Cardiac septum (tissue), 1 donor: Measurements from ENCODE around the gene DMD. TPM values are rescaled to one million over a fixed set of nuclear protein-coding genes. Genes with fewer than 3 reads are reported as not detected.
"Not testable (repeated sequence)": the region's sequence is repeated elsewhere in the genome, so short reads cannot be mapped to it uniquely, and the experiment has no call there.

Experiments
- DNase-seq: peaks from one replicate; pipeline ENCODE4 v3.0.0-alpha.2; 2020; ENCODE audit warnings: low spot score
- intact Hi-C: fragments of 100-400 bp; cut with DNase I; formaldehyde crosslinking; loops from one replicate; pipeline ENCODE4 v1.14.0; 2022
- total RNA-seq: library from RNA; stranded (reverse); fragmentation: NEBNext Ultra II Directional; extraction: Animal tissue kit (Norgen Biotek cat#: 25700); gene quantifications from one replicate; pipeline ENCODE4 v1.2.1, GENCODE V29; 2021
- donor health status: DM: no; HTN: no; CAD: no.

The DMD gene
- total RNA-seq, 1 donor from 2014 or later = 256 TPM

DNA sequence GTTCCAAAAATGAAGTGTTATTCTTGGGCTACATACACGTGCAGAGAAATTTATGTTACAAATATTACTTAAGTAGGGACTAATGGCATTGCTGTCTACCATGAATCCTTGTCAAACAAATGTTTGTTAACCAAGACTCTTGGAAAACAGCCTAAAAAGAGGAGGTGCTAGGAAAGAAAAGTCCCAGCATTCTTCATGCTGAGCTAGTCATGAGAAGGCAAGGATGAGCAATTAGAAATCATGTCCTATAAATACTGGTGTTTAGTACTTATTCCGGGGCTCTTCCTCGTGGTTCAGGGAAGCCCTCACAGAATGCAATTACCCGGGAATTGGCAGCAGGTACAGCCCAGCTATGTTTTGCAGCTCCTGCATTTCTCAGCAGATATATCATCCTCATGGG lies 1761.4 kb downstream of the DMD start:
- intact Hi-C loops = no loop called here
- DNase-seq = no peak

DNA sequence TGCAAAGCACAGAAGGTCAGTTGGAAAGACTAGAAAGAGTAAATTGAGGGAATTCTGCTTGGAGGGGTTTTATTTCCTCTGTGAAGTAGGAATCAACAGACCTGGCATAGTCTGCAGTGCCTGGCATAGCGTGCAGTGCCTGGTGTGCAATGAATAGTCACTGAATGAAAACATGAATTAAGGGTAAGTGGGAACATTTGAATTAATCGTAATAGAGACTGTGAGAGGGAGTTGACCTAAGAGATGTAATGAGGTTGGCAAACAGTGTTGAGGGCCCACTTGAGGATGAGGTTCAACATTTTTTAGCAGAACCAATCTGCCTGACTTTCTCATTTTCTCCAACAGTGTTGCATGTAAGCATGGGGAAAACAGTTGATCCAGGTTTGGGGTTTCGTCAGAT lies 1762.3 kb downstream of the DMD start:
- DNase-seq = no peak
- intact Hi-C loops = no loop called here

DNA sequence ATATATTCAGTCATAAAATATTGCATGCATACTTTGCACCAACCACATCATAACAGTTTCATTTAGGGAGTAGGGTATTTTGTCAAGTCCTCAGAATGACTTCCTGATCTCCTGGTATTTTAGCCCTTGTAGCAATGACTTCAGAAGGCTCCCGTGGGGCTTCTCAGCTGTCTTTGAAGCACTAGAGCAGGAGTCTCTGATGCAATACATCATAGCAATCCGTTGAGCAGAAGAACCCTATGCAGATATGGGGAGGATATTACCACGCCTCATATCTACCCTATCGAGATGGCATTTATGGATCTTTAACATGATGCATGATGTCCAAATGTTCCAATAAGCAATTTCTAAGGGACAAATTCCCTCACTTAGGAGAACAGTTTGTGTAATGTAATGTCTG lies 1765.8 kb downstream of the DMD start:
- intact Hi-C loops = no loop called here
- no peak for DNase-seq

DNA sequence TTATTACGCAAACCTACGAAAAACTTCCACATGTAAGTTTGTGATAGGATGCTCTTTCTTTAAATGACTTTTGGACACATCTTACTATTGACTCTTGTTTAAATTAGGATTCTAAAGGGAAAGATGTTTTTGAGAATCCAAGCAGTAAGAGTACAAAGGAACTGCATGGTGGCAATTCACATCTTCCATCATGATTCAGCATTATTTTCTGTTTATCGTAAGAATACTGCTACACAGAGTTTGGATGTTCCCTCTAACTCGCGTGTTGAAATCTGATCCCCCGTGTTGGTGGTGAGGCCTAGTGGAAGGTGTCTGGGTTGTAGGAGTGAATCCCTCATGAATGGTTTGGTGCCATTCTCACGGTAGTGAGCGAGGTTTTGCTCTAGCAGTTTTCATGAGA lies 1767.7 kb downstream of the DMD start:
- no peak for DNase-seq
- intact Hi-C loops = no loop called here

DNA sequence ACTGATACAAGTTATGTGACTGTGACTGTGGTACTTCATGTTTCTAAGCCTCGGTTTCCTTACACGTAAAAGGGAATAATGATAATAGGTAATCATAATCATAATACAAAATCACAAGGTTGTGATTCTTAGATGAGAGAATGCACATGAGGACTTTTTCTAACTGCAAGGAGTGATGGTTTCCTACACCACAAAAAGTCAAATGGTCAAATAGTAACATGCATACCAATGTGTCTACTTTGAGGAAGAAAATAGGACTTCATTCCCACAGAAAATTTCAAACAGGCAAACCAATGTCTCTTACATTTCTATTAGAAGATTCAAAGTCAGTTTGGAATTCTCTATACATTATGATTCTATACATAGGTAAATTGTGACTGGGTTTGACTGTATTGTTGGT lies 1770.8 kb downstream of the DMD start:
- DNase-seq = no peak
- intact Hi-C loops = no loop called here

DNA sequence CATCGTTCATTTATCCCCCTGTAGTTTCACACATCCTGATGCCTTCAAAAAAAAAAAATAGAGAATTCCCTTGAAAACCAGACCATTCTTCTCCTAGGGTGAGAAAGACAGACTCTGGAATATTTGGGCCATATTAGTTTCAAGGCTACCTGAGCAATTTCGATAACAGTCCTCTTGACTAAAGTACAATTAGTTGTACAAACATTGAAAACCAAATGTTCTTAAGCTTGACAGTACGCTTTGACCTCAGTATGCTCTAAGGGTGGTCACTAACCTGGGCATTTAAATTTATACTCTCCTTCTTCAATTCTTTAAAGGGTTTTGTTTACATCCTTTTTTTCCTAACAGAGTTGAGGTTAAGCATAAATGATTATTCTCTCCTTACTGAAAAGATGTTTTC lies 1774.9 kb downstream of the DMD start:
- DNase-seq = no peak
- intact Hi-C loops = no loop called here

DNA sequence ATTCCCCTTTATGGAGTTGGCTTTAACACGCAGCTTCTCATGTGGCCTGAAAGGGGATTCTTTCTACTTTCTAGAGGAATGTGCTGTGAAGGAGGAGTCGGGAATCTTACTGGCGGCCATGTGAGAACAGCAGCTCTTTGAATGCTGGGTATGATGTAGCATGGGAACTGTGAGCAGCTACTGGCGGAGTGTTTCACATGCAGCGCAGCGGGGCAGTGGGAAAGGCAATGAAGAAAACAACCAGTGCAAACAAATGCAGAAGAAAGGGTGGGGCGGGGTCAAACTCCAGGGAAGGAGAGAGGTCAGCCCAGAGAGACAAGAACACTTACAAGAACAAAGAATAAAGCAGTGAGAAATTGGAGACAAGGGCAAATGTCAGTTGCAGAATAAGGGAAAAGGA lies 1775.8 kb downstream of the DMD start:
- no peak for DNase-seq

DNA sequence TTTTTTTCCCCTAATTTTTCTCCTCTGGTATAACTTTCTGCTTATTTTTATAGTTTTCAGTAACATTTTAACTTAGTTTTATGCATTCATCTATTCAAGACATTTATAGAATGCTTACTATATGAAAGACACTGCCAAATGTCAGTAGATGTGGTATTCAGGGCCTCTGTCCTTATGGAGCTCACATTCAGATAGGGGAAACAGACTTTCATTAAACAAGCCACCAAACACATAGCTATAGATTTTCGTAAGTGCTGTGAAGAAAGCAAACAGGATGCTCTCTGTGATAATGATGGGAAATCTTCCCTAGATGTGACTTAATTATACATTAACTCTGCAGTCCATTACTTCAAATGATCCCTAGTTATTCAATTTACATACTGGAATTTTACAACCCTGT lies 1777.5 kb downstream of the DMD start:
- intact Hi-C loops = no loop called here
- DNase-seq = no peak

More for the DNA sequence above, 1775.8 kb downstream of the DMD start:
- intact Hi-C loops = no loop called here

DNA sequence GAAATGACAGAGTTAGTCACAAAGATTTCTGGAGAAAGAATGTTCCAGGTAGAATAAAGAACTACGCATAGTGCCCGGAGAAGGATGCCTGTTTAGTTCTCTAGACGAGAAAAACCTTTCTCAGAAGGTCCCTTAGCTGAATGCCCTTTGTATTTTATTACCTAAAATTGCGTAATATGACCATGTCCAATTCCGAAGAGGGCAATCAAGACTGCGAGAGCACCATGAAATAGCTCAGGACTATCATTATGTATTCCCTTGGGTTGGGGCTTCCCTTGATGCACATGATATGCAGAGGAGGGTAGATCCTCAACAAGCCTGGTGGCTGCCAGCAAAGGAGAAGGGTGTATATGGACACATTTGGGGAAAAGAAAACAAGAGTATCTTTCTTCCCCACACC lies 1781.4 kb downstream of the DMD start:
- intact Hi-C loops = loop anchor here (10.0 kb wide), 1 partner anchor 155 kb away; no protein-coding TSS in a partner anchor
- no peak for DNase-seq

DNA sequence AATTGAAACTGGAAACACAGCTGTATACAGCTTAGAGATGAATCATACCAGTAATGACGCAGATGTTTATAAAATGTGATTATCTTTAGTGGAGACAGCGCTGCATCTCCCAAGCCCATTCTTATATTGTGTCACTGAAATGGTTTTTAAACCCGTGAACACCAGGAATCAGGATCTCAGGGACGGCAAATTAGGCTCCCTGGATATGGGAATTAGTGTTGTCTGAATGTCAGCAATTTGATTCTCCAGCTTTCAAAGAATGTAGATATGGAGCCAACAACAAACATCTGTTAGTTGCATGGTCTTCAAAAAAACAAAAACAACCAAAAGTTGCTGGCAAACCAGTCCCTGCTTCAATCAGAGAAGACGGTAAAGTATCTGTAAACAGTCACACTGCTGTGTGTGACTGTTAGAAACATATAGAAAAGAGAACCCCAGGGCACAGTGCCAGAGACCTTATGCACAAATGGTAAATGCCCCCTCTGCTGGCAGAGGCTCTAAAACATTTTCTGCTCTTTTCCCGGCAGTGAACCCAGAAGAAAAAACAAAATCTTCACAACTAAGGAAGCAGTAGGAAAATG lies 1787.7 kb downstream of the DMD start:
- intact Hi-C loops = loop anchor here (10.0 kb wide), 1 partner anchor 149 kb away; no protein-coding TSS in a partner anchor
- no peak for DNase-seq

DNA sequence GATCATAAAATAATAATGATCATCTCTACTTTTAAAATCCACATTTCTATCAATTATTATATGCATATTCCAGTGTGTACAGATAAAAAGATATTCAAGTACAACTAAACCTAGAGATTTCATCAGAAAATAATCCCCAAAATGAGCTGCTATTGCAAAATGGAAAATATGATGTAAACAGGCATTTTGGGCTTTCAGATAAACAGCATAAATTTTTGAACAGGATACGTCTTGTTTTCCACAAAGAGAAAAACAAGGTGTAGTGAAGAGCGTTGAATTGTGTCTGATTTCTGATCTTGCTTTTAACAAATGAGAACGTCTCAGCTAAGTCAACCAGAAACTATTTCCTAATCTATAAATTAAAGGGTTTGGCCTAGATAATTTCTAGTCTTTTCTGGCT lies 1789.9 kb downstream of the DMD start:
- no peak for DNase-seq
- intact Hi-C loops = loop anchor here (10.0 kb wide), 1 partner anchor 147 kb away; no protein-coding TSS in a partner anchor

DNA sequence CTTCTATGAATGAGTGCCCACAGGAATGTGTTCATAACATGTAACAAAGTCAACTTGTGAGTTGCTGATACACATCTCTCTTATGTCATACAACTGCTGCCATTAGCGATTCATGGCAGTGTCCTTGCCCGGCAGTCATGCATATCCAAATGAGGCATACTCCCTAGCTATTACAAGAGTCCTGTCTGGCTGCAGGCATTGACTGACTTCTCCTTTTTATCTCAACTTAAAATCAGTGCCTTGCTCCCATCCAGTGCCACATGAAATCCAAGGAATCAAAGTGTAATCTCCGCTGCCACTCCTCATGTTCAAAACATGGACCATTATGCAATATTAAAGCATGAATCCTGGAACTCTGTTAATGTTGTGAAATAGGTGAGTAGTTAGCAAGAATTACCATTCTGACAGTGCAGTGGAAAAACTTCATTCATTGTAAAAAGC lies 1790.6 kb downstream of the DMD start:
- DNase-seq = no peak
- intact Hi-C loops = loop anchor here (10.0 kb wide), 1 partner anchor 146 kb away; no protein-coding TSS in a partner anchor

DNA sequence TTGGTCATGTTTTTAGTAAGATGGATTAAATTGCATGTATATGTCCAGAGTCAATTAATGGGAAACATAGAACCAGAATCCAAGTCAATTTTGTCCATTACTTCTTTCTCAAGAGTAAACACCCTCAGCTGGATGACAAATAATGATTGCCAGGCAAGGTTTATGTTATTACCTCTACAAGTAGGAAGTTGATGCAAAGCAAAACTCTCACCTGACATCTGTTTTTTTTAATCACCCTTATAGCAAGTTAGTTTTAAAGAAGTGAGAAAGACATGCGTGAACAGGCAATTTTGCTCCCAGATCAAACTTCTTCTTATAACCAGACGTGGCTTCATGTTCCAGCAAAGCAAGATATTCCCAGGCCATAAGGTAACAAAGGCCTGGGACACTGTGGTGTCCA lies 1791.0 kb downstream of the DMD start:
- intact Hi-C loops = loop anchor here (10.0 kb wide), 1 partner anchor 146 kb away; no protein-coding TSS in a partner anchor

DNA sequence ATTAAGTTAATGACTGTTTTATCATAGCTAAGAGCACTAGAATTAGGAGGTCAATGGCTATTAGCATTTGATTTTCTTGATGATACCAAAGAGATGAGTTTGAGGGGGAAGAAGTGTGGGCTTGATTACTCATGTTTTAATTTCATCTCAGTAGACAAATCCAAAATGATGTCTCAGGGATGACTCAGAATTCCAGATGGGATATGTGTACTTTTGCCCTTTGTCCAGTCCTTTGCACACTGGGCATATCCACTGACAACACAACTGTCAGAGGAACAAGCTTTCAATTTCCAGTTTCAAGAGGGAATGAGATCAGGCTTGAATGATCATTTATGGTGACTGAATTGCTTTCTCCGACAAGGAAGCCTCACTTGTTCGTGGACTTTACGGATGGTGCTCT lies 1814.2 kb downstream of the DMD start:
- no peak for DNase-seq
- intact Hi-C loops = no loop called here

More for the DNA sequence above, 1791.0 kb downstream of the DMD start:
- no peak for DNase-seq

DNA sequence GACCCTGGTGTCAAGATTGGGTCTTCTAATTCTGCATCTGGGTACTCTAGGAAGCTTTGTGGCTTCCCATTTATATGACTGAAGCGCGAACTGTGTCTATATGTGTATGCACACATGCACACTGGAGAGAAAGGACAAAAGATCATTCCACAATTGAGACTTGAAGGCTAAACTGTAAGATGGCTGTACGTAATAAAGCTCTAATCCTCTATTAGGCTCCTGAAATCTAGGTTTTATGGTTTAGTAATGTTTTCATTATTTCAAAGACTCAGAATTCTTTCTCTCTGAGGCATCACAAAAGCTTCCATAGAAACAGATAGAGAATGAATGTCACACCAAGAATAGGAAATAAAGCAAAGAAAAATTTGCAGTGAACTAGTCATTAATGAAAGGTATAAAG lies 1818.8 kb downstream of the DMD start:
- DNase-seq = no peak
- intact Hi-C loops = no loop called here

DNA sequence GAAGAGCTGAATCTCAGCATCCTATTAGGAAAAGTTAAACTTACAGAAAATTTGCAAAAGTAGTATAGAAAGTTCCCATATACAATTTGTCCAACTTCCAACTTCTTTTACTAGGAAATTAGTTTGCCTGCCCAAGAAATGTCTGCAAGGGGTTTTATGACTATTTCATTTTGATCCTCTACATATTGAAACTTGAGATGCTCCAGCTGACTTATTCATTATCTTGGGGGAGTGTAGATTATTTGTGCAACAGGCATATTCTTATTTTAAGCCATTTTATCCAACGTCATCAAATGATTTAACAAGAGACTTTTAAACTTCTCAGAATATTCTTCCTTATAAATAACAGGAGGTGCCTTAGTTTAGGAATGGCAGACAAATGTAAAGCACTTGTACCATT lies 1822.4 kb downstream of the DMD start:
- intact Hi-C loops = no loop called here
- no peak for DNase-seq

DNA sequence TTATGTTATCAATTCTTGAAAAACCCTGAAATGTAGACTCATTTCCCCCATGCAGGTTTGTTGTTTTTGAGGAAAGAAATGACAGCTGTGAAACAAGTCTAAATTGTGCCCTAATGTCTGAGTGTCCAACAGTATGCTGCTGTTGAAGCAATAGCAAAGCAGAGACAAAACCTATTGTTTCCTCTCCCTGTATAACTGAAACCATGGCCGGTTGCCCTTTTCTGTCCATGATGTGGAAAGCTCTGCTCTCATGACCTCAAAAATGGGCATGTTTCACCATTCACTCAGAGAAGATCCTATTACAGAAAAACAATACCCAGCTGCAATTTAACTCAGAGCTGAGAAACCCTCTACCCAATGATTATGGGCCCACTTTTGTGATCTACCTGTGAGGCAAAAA lies 1826.9 kb downstream of the DMD start:
- intact Hi-C loops = no loop called here
- no peak for DNase-seq

DNA sequence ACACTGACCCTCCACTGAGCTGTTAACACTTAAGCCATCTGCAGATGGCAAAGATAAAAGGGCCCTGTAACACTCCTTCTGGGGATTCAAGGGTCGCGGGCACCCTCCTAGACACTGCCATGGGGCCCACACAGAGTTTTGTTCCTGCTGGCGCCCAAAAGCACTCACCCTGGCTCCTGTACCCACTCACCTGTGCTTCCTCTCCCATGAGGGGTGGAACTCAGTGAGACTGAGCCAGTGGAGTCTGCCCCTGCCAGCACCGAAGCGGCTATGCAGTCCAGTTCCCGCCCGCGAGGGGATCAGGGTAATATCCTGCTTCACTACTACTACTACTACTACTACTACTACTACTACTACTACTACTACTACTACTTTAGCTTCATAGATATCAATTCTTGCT lies 1827.4 kb downstream of the DMD start:
- intact Hi-C loops = no loop called here
- no peak for DNase-seq

DNA sequence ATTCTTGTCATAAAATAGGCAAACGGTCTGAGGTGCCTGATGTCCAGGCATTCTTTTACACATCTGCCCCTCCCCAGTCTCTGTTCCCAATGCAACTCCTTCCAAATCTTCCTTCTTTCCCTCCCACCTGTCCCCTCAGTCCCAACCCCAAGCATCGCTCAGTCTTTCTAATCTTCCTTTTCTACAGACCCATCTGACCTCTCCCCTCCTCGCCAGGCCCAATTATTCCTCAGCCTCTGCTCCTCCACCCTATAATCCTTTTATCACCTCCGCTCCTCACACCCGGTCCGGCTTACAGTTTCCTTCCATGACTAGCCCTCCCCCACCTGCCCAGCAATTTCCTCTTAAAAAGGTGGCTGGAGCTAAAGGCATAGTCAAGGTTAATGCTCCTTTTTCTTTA lies 1832.4 kb downstream of the DMD start:
- DNase-seq, intact Hi-C loops: not testable (repeated sequence)

DNA sequence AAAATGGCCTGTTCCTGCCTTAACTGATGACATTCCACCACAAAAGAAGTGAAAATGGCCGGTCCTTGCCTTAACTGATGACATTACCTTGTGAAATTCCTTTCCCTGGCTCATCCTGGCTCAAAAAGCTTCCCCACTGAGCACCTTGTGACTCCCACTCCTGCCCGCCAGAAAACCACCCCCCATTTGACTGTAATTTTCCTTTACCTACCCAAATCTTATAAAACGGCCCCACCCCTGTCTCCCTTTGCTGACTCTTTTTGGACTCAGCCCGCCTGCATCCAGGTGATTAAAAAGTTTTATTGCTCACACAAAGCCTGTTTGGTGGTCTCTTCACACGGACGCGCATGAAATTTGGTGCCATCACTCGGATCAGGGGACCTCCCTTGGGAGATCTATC lies 1833.5 kb downstream of the DMD start:
- intact Hi-C loops, DNase-seq: not testable (repeated sequence)

DNA sequence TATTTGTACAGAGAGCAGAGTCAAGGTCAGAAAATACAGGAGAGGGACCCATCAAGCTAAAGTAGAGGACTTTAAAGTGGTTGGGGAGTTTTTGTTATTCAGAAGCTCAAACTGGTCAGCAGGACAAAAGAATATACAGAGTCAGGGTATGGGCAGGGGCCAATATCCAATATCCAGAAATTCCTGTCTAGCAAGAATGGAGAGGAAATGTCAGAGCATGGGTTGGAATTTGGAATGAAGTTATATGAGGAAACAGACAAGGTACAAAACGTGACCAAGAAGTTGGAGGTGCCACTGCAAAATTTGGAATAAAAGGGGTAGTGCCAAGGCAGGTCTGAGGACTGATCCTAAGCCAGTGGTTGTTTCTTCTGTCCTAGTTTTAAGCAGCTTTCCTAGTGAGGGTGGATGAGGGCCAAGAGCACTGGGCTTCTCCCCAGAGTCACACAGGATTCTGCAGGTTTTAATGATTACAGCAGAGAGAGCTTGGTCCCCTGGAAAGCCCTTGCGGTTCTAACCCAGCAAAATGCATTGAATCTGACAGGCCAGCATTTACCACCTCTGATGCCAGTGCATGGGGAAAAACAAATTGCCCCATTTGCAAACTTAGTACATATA lies 1834.8 kb downstream of the DMD start:
- intact Hi-C loops = no loop called here
- DNase-seq = no peak
